Stimulated activated naive B cell treated with anti-CD40 and anti-IgM and Interleukin-4, amounts not matched to agents 10 μg/mL and 1 μg/mL and 100 μg/mL, for 72 hours (primary cell): ENCODE measurements around the gene PIP5K1B.

Source experiments
- ATAC-seq, 2 donors: fragments of 150-1000 bp; cut with Tn5 transposase; replicated peaks; 2 replicates each; pipeline ENCODE4 v1.10.0; 2021; ENCODE audit warnings: moderate library complexity in 1 of 2
- DNase-seq: peaks from one replicate; pipeline ENCODE4 v3.0.0; 2021
- H3K27ac Mint-ChIP-seq: one replicate; pipeline ENCODE4 v1.8.0; 2022; ENCODE audit warnings: mild to moderate bottlenecking, mixed read lengths
- H3K27me3 Mint-ChIP-seq, 2 donors: one replicate each; pipeline ENCODE4 v1.8.0; 2022; ENCODE audit warnings: mixed read lengths in 2 of 2
- H3K36me3 Mint-ChIP-seq, 2 donors: one replicate each; pipeline ENCODE4 v1.8.0; 2022; ENCODE audit warnings: mixed read lengths in 2 of 2, mild to moderate bottlenecking in 1 of 2
- H3K4me1 Mint-ChIP-seq, 2 donors: one replicate each; pipeline ENCODE4 v1.8.0; 2022; ENCODE audit warnings: mixed read lengths in 2 of 2, mild to moderate bottlenecking in 1 of 2
- H3K4me3 Mint-ChIP-seq, 2 donors: one replicate each; pipeline ENCODE4 v1.8.0; 2022; ENCODE audit warnings: mild to moderate bottlenecking in 2 of 2, mixed read lengths in 2 of 2, moderate library complexity in 1 of 2
- H3K9me3 Mint-ChIP-seq, 2 donors: one replicate each; pipeline ENCODE4 v1.8.0; 2022; ENCODE audit warnings: mixed read lengths in 2 of 2, mild to moderate bottlenecking in 1 of 2

PIP5K1B gene

GRCh38 chr9:68870086-68870485, 165.0 kb downstream of the PIP5K1B start:
- DNase-seq, result no peak
- Mint-ChIP-seq H3K27ac (no peak overlapping the region), H3K4me3 (no peak overlapping the region), H3K36me3 (peaks cover 20 to 42% of the 10 kb centered on the region in 2 donors), H3K4me1 (peaks cover 0 to 1% of the 10 kb centered on the region in 2 donors), H3K27me3 (no peaks in the 10 kb centered on the region), H3K9me3 (no peaks in the 10 kb centered on the region)
- ATAC-seq, result no peak

DNA sequence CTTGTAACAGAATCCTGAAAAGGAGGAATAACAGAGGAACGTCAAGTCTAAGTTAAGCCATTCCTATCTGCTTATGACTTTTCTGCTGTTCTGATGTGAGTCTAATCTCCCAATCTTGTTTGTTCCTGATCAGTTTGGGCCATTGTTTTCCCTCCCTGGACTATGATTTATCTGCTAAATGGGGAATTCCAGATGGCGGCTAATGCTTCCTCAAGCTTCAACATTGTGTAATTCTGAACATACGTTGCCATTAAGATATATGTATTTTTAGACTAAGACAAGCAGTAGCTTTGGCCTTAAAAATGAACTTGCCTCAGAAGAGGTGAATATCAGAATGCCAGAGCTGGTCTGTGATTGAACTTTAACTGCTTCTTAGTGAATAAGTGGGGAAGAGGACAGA, 166.2 kb downstream of the PIP5K1B start:
- peaks cover 13 to 37% of the 10 kb centered on the region in 2 donors for H3K36me3 Mint-ChIP-seq

DNA sequence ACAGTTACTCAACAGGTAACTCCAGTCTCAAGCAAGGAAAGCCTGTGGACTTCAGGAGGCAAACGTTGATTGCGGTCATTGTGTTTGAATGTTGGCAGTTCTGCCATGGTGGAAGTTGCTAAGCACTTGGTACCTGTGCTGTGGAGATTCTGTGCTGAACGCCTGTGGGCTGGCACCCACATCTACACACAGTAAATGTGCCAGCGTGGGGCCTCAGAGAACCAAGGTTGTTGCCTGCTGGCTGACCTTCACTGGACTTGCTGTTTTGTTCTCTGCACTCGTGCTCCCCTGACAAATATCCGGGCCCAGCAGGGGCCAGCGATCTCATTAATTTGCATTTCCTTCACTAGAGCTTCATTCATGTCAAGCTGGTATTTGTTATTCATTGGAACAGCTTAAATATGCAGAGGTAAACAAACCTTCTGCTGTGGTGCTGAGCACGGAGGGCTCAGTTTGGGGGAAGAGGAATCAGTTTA, 167.0 kb downstream of the PIP5K1B start:
- DNase-seq (no peak), ATAC-seq (no peak)
- H3K9me3 Mint-ChIP-seq, result no peaks in the 10 kb centered on the region
- H3K4me3 Mint-ChIP-seq, result no peak overlapping the region
- H3K27ac Mint-ChIP-seq, result no peak overlapping the region
- H3K4me1 Mint-ChIP-seq, result peaks cover 0 to 1% of the 10 kb centered on the region in 2 donors
- H3K27me3 Mint-ChIP-seq, result no peaks in the 10 kb centered on the region
- peaks cover 14 to 38% of the 10 kb centered on the region in 2 donors for H3K36me3 Mint-ChIP-seq

More for the DNA sequence above, 166.2 kb downstream of the PIP5K1B start:
- no peaks in the 10 kb centered on the region for H3K27me3 Mint-ChIP-seq
- ATAC-seq (no peak), DNase-seq (no peak)
- H3K27ac Mint-ChIP-seq, result no peak overlapping the region
- H3K9me3 Mint-ChIP-seq, result no peaks in the 10 kb centered on the region
- H3K4me3 Mint-ChIP-seq, result no peak overlapping the region
- H3K4me1 Mint-ChIP-seq, result peaks cover 0 to 1% of the 10 kb centered on the region in 2 donors

DNA sequence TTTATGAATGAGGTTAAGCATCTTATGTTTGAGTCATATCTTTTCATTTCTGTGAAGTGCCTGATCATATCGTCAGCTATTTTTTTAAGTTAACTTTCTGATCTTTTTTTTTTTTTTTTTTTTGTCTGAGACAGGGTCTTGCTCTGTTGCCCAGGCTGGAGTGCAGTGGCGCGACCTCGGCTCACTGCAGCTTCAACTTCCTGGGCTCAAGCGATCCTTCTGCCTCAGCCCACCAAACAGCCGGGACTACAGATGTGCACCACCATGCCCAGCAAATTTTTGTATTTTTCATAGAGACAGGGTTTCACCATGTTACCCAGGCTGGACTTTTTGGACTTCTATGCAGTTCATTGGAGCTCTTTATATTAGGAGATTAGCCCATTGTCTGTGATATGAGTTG, 168.1 kb downstream of the PIP5K1B start:
- H3K27me3 Mint-ChIP-seq, result no peaks in the 10 kb centered on the region
- no peak overlapping the region for H3K27ac Mint-ChIP-seq
- peaks cover 13 to 40% of the 10 kb centered on the region in 2 donors for H3K36me3 Mint-ChIP-seq
- H3K4me3 Mint-ChIP-seq, result no peak overlapping the region
- DNase-seq (no peak), ATAC-seq (no peak)
- no peaks in the 10 kb centered on the region for H3K9me3 Mint-ChIP-seq
- H3K4me1 Mint-ChIP-seq, result peaks cover 0 to 1% of the 10 kb centered on the region in 2 donors

GRCh38 chr9:68876273-68876672, 171.2 kb downstream of the PIP5K1B start:
- Mint-ChIP-seq H3K4me3 (no peak overlapping the region), H3K9me3 (no peaks in the 10 kb centered on the region), H3K27me3 (no peaks in the 10 kb centered on the region), H3K27ac (no peak overlapping the region), H3K36me3 (peaks cover 25 to 51% of the 10 kb centered on the region in 2 donors), H3K4me1 (no peaks in the 10 kb centered on the region)
- no peak for ATAC-seq
- no peak for DNase-seq

DNA sequence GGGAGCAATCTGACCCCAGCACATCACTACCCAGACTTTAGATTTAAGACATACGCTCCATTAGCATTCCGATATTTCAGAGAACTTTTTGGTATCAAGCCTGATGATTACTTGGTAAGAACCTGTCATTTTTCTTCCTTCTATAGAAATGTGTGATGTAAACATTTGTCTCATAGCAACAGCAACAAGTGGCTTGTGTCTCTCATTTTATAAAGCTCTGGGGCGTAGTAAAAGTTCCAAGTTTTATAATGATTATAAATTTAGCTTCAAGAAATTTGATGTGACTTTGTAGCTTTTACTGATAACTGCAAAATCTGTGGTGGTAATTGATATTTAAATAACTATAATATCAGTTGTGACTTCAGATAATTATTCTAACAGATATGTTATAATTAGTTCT, 171.6 kb downstream of the PIP5K1B start:
- H3K27ac Mint-ChIP-seq, result no peak overlapping the region
- H3K27me3 Mint-ChIP-seq, result no peaks in the 10 kb centered on the region
- H3K9me3 Mint-ChIP-seq, result no peaks in the 10 kb centered on the region
- H3K4me1 Mint-ChIP-seq, result no peaks in the 10 kb centered on the region
- peaks cover 27 to 55% of the 10 kb centered on the region in 2 donors for H3K36me3 Mint-ChIP-seq
- no peak for DNase-seq
- no peak for ATAC-seq
- no peak overlapping the region for H3K4me3 Mint-ChIP-seq

DNA sequence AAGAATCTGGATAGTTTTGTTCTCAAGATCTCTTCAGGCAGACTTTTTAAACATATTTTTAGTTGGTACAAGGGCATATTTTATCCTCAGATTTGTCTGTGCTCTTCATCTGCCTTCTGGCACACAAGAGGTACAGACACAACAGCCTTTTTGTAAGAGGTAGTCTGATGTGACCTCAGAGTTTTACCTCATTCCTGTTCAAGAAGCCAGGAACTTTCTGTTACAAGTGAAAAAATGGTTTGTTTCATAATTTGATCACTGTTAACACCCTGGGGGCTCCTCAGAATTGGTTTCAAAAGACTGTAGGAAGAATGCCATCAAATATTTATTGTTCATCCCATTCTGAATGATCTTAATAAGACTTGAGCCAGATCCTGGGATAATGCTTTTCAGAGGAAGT, 172.2 kb downstream of the PIP5K1B start:
- Mint-ChIP-seq H3K4me1 (no peaks in the 10 kb centered on the region), H3K27ac (no peak overlapping the region), H3K36me3 (peaks cover 30 to 56% of the 10 kb centered on the region in 2 donors), H3K9me3 (no peaks in the 10 kb centered on the region), H3K27me3 (no peaks in the 10 kb centered on the region), H3K4me3 (no peak overlapping the region)
- no peak for DNase-seq
- no peak for ATAC-seq

GRCh38 chr9:68878450-68878849, 173.4 kb downstream of the PIP5K1B start:
- no peaks in the 10 kb centered on the region for H3K4me1 Mint-ChIP-seq
- peaks cover 36 to 62% of the 10 kb centered on the region in 2 donors for H3K36me3 Mint-ChIP-seq
- H3K27me3 Mint-ChIP-seq, result no peaks in the 10 kb centered on the region
- no peaks in the 10 kb centered on the region for H3K9me3 Mint-ChIP-seq
- DNase-seq (no peak), ATAC-seq (no peak)
- no peak overlapping the region for H3K27ac Mint-ChIP-seq
- no peak overlapping the region for H3K4me3 Mint-ChIP-seq

DNA sequence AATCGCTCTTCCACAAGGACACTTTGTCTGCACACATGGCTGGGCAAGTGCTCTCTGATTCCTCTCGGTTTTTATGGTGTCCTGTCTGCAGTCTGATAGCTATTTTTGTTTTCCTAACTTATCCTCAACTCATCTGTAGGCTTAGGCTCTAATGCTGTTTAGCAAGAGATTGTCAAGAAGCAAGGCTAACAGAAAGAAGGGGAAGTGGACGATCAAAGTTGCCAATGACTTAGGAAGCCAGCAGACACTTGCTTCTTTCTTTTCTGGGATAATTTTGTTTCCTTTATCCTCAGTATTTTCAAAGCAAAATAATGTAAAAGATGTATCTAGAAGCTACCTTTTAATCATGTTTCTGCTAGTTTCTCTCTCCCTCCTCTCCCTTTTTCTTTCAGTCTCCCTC, 178.2 kb downstream of the PIP5K1B start:
- Mint-ChIP-seq H3K27me3 (no peaks in the 10 kb centered on the region), H3K9me3 (no peaks in the 10 kb centered on the region), H3K4me3 (no peak overlapping the region), H3K36me3 (peaks cover 50 to 73% of the 10 kb centered on the region in 2 donors), H3K27ac (no peak overlapping the region), H3K4me1 (peaks cover 7 to 8% of the 10 kb centered on the region in 2 donors)
- ATAC-seq (no peak), DNase-seq (no peak)

GRCh38 chr9:68887232-68887631, 182.2 kb downstream of the PIP5K1B start:
- Mint-ChIP-seq H3K27ac (peak overlapping the region; percentile 33), H3K9me3 (no peaks in the 10 kb centered on the region), H3K4me3 (no peak overlapping the region), H3K4me1 (peaks cover 7 to 8% of the 10 kb centered on the region in 2 donors), H3K27me3 (no peaks in the 10 kb centered on the region), H3K36me3 (peaks cover 39 to 64% of the 10 kb centered on the region in 2 donors)
- ATAC-seq (no peak), DNase-seq (no peak)

- peaks cover 52 to 73% of the 10 kb centered on the region in 2 donors for H3K36me3 Mint-ChIP-seq
- peak overlapping the region; percentile 17 to 60 for H3K4me3 Mint-ChIP-seq
- no peaks in the 10 kb centered on the region for H3K9me3 Mint-ChIP-seq
- DNase-seq, result no peak
- peaks cover 35 to 51% of the 10 kb centered on the region in 2 donors for H3K4me1 Mint-ChIP-seq
- peak overlapping the region; percentile 80 for H3K27ac Mint-ChIP-seq
- H3K27me3 Mint-ChIP-seq, result no peaks in the 10 kb centered on the region
- ATAC-seq, result no peak
Observed at GRCh38 chr9:68894502-68894901, 189.5 kb downstream of the PIP5K1B start.

DNA sequence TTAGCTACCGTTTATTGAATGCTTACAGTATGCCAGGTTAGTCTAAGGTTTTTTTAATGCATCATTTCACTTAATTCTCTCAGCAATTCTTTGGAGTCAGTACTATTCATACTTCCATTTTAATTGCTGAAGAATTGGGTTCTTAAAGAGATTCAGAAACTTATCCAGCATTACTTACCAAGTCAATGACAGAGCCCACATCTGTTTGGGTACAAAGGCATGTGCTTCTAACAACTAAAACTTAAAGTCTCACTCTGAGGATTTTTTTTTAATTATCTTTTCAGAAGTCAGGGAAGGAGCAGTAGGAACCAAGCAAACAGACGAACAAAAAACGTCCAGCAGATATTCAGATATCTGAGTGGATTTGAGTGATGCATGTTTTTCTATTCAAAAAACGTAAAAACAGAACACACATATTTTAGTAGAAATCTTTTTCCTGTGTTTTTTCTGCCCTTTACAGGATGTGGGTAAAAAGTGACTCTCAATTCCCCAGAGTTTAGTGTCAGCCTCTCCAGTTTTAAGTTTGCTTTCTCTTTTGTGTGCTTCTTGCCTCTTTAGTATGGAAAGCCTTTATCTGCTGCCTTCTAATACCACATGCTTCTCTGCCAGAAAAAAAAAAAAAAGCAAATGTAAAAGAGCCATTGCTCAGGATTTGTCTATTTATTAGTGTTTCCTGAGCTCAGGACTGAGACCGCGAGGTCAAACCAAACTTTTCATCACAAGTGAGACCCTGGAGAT, 190.9 kb downstream of the PIP5K1B start:
- Mint-ChIP-seq H3K27me3 (no peaks in the 10 kb centered on the region), H3K4me3 (peak overlapping the region; percentile 65 to 77), H3K9me3 (no peaks in the 10 kb centered on the region), H3K4me1 (peaks cover 35 to 51% of the 10 kb centered on the region in 2 donors), H3K27ac (peak overlapping the region; percentile 74), H3K36me3 (peaks cover 54 to 71% of the 10 kb centered on the region in 2 donors)
- DNase-seq (no peak), ATAC-seq (peak; percentile 84 to 87)

DNA sequence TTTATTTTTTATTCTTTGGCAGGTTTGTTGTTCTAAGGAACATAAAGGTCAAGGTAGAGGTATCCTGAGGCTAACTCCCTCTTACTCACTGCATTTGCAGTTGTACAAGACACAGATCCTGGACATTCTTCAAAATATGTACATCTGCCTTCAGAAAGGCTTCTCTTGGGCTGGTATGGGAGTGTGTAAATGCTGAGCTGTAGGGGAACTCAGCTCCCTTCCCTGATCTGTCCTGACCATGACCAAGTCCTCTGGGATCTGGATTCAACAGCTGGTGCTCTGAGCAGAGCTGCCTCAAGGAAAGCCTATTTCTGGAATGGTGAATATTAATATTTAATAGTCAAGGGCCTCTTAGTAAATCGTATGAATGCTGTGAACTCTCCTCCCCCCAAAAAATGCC, 191.4 kb downstream of the PIP5K1B start:
- ATAC-seq, result peak in 1 of 2 donors; percentile 24
- H3K4me1 Mint-ChIP-seq, result peaks cover 35 to 51% of the 10 kb centered on the region in 2 donors
- H3K4me3 Mint-ChIP-seq, result peak overlapping the region; percentile 44 to 77
- H3K27ac Mint-ChIP-seq, result peak overlapping the region; percentile 74
- H3K27me3 Mint-ChIP-seq, result no peaks in the 10 kb centered on the region
- peaks cover 58 to 70% of the 10 kb centered on the region in 2 donors for H3K36me3 Mint-ChIP-seq
- DNase-seq, result no peak
- no peaks in the 10 kb centered on the region for H3K9me3 Mint-ChIP-seq

GRCh38 chr9:68897577-68898145, 192.6 kb downstream of the PIP5K1B start:
- no peaks in the 10 kb centered on the region for H3K9me3 Mint-ChIP-seq
- H3K4me3 Mint-ChIP-seq, result no peak overlapping the region
- H3K27me3 Mint-ChIP-seq, result no peaks in the 10 kb centered on the region
- peaks cover 35 to 51% of the 10 kb centered on the region in 2 donors for H3K4me1 Mint-ChIP-seq
- DNase-seq (no peak), ATAC-seq (no peak)
- peaks cover 56 to 74% of the 10 kb centered on the region in 2 donors for H3K36me3 Mint-ChIP-seq
- H3K27ac Mint-ChIP-seq, result no peak overlapping the region
